ENCODE results near the gene TJP3. TPM values are rescaled to one million over a fixed set of nuclear protein-coding genes. Genes with fewer than 3 reads are reported as not detected.

Gene TJP3
- total RNA-seq, 2 donors from 2014 or later: 15.7 to 25.9 TPM

GRCh38 chr19:3682286-3682685 is 25.9 kb upstream of the TJP3 start:
- H3K27ac Mint-ChIP-seq: no peak overlapping the region
- H3K36me3 Mint-ChIP-seq (ENCODE audit: low read depth): peaks cover 30% of the 10 kb centered on the region
- Histone ChIP-seq H3K9me3 (ENCODE audit: control insufficient read depth, low read length) (peaks cover 10% of the 10 kb centered on the region), H3K36me3 (ENCODE audit: control insufficient read depth, insufficient read depth, low read length) (peaks cover 20% of the 10 kb centered on the region), H3K4me1 (ENCODE audit: control insufficient read depth, insufficient read depth, low read length) (peaks cover 6% of the 10 kb centered on the region), H3K4me3 (ENCODE audit: low read length) (no peak overlapping the region), H3K27ac (ENCODE audit: low read depth, low read length) (no peak overlapping the region), H3K9ac (ENCODE audit: extremely low read depth, low read length, poor library complexity, severe bottlenecking) (no peak overlapping the region), H3K27me3 (ENCODE audit: control insufficient read depth, insufficient read depth, low read length, poor library complexity, severe bottlenecking) (no peaks in the 10 kb centered on the region)
- peaks cover 27% of the 10 kb centered on the region for H3K4me1 Mint-ChIP-seq
- no peaks in the 10 kb centered on the region for H3K27me3 Mint-ChIP-seq (ENCODE audit: insufficient read depth)
- no peak overlapping the region for H3K4me3 Mint-ChIP-seq
- DNase-seq: peak; percentile 37
- peaks cover 12% of the 10 kb centered on the region for H3K9me3 Mint-ChIP-seq
- 82 to 95% methylated on average over 7 to 10 of the region's 10 CpGs for WGBS, 2 experiments (ENCODE audit: insufficient coverage in 1 of 2, insufficient read length in 1 of 2)
- TF ChIP-seq CTCF (conservative IDR thresholded peaks at IDR 0.05): no peak

- H3K27me3 ChIP-seq (ENCODE audit: control insufficient read depth, insufficient read depth, low read length, poor library complexity, severe bottlenecking): no peaks in the 10 kb centered on the region
- H3K9me3 ChIP-seq (ENCODE audit: control insufficient read depth, low read length): peaks cover 10% of the 10 kb centered on the region
- H3K4me3 ChIP-seq (ENCODE audit: low read length): no peak overlapping the region
- peaks cover 8% of the 10 kb centered on the region for H3K4me1 ChIP-seq (ENCODE audit: control insufficient read depth, insufficient read depth, low read length)
- 80 to 88% methylated on average over 13 to 17 of the region's 17 CpGs for WGBS, 2 experiments (ENCODE audit: insufficient coverage in 1 of 2, insufficient read length in 1 of 2)
- H3K9me3 Mint-ChIP-seq: peaks cover 12% of the 10 kb centered on the region
- H3K4me3 Mint-ChIP-seq: no peak overlapping the region
- peaks cover 20% of the 10 kb centered on the region for H3K36me3 ChIP-seq (ENCODE audit: control insufficient read depth, insufficient read depth, low read length)
- H3K36me3 Mint-ChIP-seq (ENCODE audit: low read depth): peaks cover 30% of the 10 kb centered on the region
- no peaks in the 10 kb centered on the region for H3K27me3 Mint-ChIP-seq (ENCODE audit: insufficient read depth)
- peaks cover 29% of the 10 kb centered on the region for H3K4me1 Mint-ChIP-seq
- DNase-seq: peak; percentile 60
- no peak for TF ChIP-seq CTCF (conservative IDR thresholded peaks at IDR 0.05)
- no peak overlapping the region for H3K9ac ChIP-seq (ENCODE audit: extremely low read depth, low read length, poor library complexity, severe bottlenecking)
- H3K27ac Mint-ChIP-seq: peak overlapping the region; percentile 44
- H3K27ac ChIP-seq (ENCODE audit: low read depth, low read length): peak overlapping the region; percentile 16
These were observed 25.3 kb upstream of the TJP3 start for GRCh38 chr19:3682741-3683404.

- H3K27me3 ChIP-seq (ENCODE audit: control insufficient read depth, insufficient read depth, low read length, poor library complexity, severe bottlenecking): no peaks in the 10 kb centered on the region
- peak; percentile 81 for DNase-seq
- peak overlapping the region; percentile 60 for H3K27ac ChIP-seq (ENCODE audit: low read depth, low read length)
- no peak overlapping the region for H3K4me3 ChIP-seq (ENCODE audit: low read length)
- peaks cover 10% of the 10 kb centered on the region for H3K9me3 ChIP-seq (ENCODE audit: control insufficient read depth, low read length)
- Mint-ChIP-seq H3K4me1 (peaks cover 31% of the 10 kb centered on the region), H3K9me3 (peaks cover 12% of the 10 kb centered on the region), H3K27ac (peak overlapping the region; percentile 90), H3K27me3 (ENCODE audit: insufficient read depth) (no peaks in the 10 kb centered on the region), H3K4me3 (no peak overlapping the region), H3K36me3 (ENCODE audit: low read depth) (peaks cover 30% of the 10 kb centered on the region)
- TF ChIP-seq CTCF (conservative IDR thresholded peaks at IDR 0.05): no peak
- no peak overlapping the region for H3K9ac ChIP-seq (ENCODE audit: extremely low read depth, low read length, poor library complexity, severe bottlenecking)
- peaks cover 15% of the 10 kb centered on the region for H3K4me1 ChIP-seq (ENCODE audit: control insufficient read depth, insufficient read depth, low read length)
- peaks cover 20% of the 10 kb centered on the region for H3K36me3 ChIP-seq (ENCODE audit: control insufficient read depth, insufficient read depth, low read length)
- WGBS, 2 experiments (ENCODE audit: insufficient coverage in 1 of 2, insufficient read length in 1 of 2): 74 to 86% methylated on average over 12 to 24 of the region's 26 CpGs
These were observed 24.7 kb upstream of the TJP3 start for GRCh38 chr19:3683405-3684053.

Data from endodermal cell (in vitro differentiated cells).